GM18907 (cell line): ENCODE data around the gene MYLK4.

ENCODE experiments used
- ATAC-seq: cut with Tn5 transposase; IDR thresholded peaks from one replicate; pipeline ENCODE4 v1.9.1; 2021; ENCODE audit warnings: mild to moderate bottlenecking, moderate library complexity; ENCODE audit not compliant: unreplicated experiment

MYLK4 gene

GRCh38 chr6:2634139-2634964, 116.4 kb downstream of the MYLK4 start:
- peak; percentile 89 for ATAC-seq

GRCh38 chr6:2633736-2634135, 117.0 kb downstream of the MYLK4 start:
- no peak for ATAC-seq

- no peak for ATAC-seq
Measured at GRCh38 chr6:2632976-2633584, 117.6 kb downstream of the MYLK4 start.

- ATAC-seq = no peak
Measured at GRCh38 chr6:2632368-2632767, 118.4 kb downstream of the MYLK4 start.

- ATAC-seq = no peak
Measured at GRCh38 chr6:2630891-2631571, 119.7 kb downstream of the MYLK4 start.

- no peak for ATAC-seq
Measured at GRCh38 chr6:2630359-2630758, 120.4 kb downstream of the MYLK4 start.

GRCh38 chr6:2626401-2626800, 124.3 kb downstream of the MYLK4 start:
- ATAC-seq = no peak

GRCh38 chr6:2625581-2625980, 125.1 kb downstream of the MYLK4 start:
- no peak for ATAC-seq

- ATAC-seq = no peak
Measured at GRCh38 chr6:2624177-2624576, 126.5 kb downstream of the MYLK4 start.

GRCh38 chr6:2623295-2623694, 127.4 kb downstream of the MYLK4 start:
- ATAC-seq = no peak

GRCh38 chr6:2622671-2623070, 128.1 kb downstream of the MYLK4 start:
- no peak for ATAC-seq

GRCh38 chr6:2619651-2620050, 131.1 kb downstream of the MYLK4 start:
- no peak for ATAC-seq

GRCh38 chr6:2617729-2618128, 133.0 kb downstream of the MYLK4 start:
- no peak for ATAC-seq

GRCh38 chr6:2616811-2617210, 133.9 kb downstream of the MYLK4 start:
- ATAC-seq = no peak

- ATAC-seq = no peak
Measured at GRCh38 chr6:2615251-2615650, 135.5 kb downstream of the MYLK4 start.

GRCh38 chr6:2614846-2615245, 135.9 kb downstream of the MYLK4 start:
- no peak for ATAC-seq

- no peak for ATAC-seq
Measured at GRCh38 chr6:2614155-2614554, 136.6 kb downstream of the MYLK4 start.
